WTC11 (cell line): Measurements from ENCODE around the gene PHF12. TPM values are rescaled to one million over a fixed set of nuclear protein-coding genes. Genes with fewer than 3 reads are reported as not detected.

Experiments used
- ATAC-seq: fragments of 200-7000 bp; cut with Tn5 transposase; 2 replicates; pipeline ENCODE4 v1.10.0; 2021; ENCODE audit warnings: mild to moderate bottlenecking, moderate library complexity
- CTCF ChIA-PET: fragments of 300-600 bp; sonication (Branson Sonifier 250); formaldehyde crosslinking; loops from one replicate; lab custom pipeline; 2021; ENCODE audit warnings: antibody characterized with exemption; lab: Charles Lee
- POLR2A ChIA-PET: fragments of 350-600 bp; sonication (Branson Sonifier 250); formaldehyde crosslinking; loops from one replicate; lab custom pipeline; 2021; ENCODE audit warnings: antibody characterized with exemption; lab: Charles Lee
- DNase-seq: peaks from one replicate; pipeline ENCODE4 v3.0.0; 2021; ENCODE audit warnings: low spot score
- H3K27ac Mint-ChIP-seq: 2 replicates; pipeline ENCODE4 v1.8.0; 2021; ENCODE audit warnings: mixed read lengths
- H3K27me3 Mint-ChIP-seq: 2 replicates; pipeline ENCODE4 v1.8.0; 2021; ENCODE audit warnings: low read depth, mild to moderate bottlenecking, moderate library complexity, mixed read lengths
- H3K36me3 Mint-ChIP-seq: 2 replicates; pipeline ENCODE4 v1.8.0; 2021; ENCODE audit warnings: mixed read lengths
- H3K4me1 Mint-ChIP-seq: 2 replicates; pipeline ENCODE4 v1.8.0; 2022; ENCODE audit warnings: mixed read lengths
- H3K4me3 Mint-ChIP-seq: 2 replicates; pipeline ENCODE4 v1.8.0; 2021; ENCODE audit warnings: mild to moderate bottlenecking, moderate library complexity, mixed read lengths
- H3K9me3 Mint-ChIP-seq: 2 replicates; pipeline ENCODE4 v1.8.0; 2021; ENCODE audit warnings: mixed read lengths
- ATF3 ChIP-seq: sonication (generic); formaldehyde crosslinking; conservative IDR thresholded peaks from 2 replicates; pipeline ENCODE4 v1.8.1; 2022; ENCODE audit warnings: mild to moderate bottlenecking, missing genetic modification reagents
- E2F4 ChIP-seq: sonication (generic); formaldehyde crosslinking; IDR thresholded peaks from 2 replicates; pipeline ENCODE4 v1.8.1; 2022; ENCODE audit warnings: low read depth, mild to moderate bottlenecking, moderate library complexity, missing genetic modification reagents, borderline replicate concordance
- FOXP1 ChIP-seq: sonication (generic); formaldehyde crosslinking; IDR thresholded peaks from 2 replicates; pipeline ENCODE4 v1.8.0; 2022; ENCODE audit warnings: missing genetic modification reagents, mild to moderate bottlenecking, moderate library complexity, borderline replicate concordance
- NR1H2 ChIP-seq: sonication (generic); formaldehyde crosslinking; IDR thresholded peaks from 2 replicates; pipeline ENCODE4 v1.9.0; 2021; ENCODE audit warnings: mild to moderate bottlenecking, moderate library complexity, missing genetic modification reagents
- RELA ChIP-seq: sonication (generic); formaldehyde crosslinking; IDR thresholded peaks from 2 replicates; pipeline ENCODE4 v1.8.1; 2022; ENCODE audit warnings: missing genetic modification reagents, mild to moderate bottlenecking, borderline replicate concordance
- SP1 ChIP-seq: sonication (generic); formaldehyde crosslinking; conservative IDR thresholded peaks from 2 replicates; pipeline ENCODE4 v1.8.1; 2022; ENCODE audit warnings: missing genetic modification reagents
- TEAD1 ChIP-seq: sonication (generic); formaldehyde crosslinking; IDR thresholded peaks from 2 replicates; pipeline ENCODE4 v1.8.0; 2022; ENCODE audit warnings: mild to moderate bottlenecking, missing genetic modification reagents
- ZBTB43 ChIP-seq: sonication (generic); formaldehyde crosslinking; IDR thresholded peaks from 2 replicates; pipeline ENCODE4 v1.8.1; 2023; ENCODE audit warnings: mild to moderate bottlenecking, missing genetic modification reagents
- ZNF138 ChIP-seq: sonication (generic); formaldehyde crosslinking; conservative IDR thresholded peaks from 2 replicates; pipeline ENCODE4 v1.8.1; 2022; ENCODE audit warnings: mild to moderate bottlenecking, moderate library complexity, missing genetic modification reagents
- ZNF219 ChIP-seq: sonication (generic); formaldehyde crosslinking; IDR thresholded peaks from 2 replicates; pipeline ENCODE4 v1.8.0; 2023; ENCODE audit warnings: missing genetic modification reagents, mild to moderate bottlenecking, borderline replicate concordance
- ZNF232 ChIP-seq: sonication (generic); formaldehyde crosslinking; IDR thresholded peaks from 2 replicates; pipeline ENCODE4 v1.8.0; 2022; ENCODE audit warnings: mild to moderate bottlenecking, missing genetic modification reagents
- ZNF263 ChIP-seq: sonication (generic); formaldehyde crosslinking; IDR thresholded peaks from 2 replicates; pipeline ENCODE4 v1.8.1; 2022; ENCODE audit warnings: low read depth, mild to moderate bottlenecking, moderate library complexity, missing genetic modification reagents
- ZNF423 ChIP-seq: fragments of 250-450 bp; sonication (Bioruptor Pico); IDR thresholded peaks from 2 replicates; pipeline ENCODE4 v2.1.2; 2022; ENCODE audit warnings: mild to moderate bottlenecking, moderate library complexity
- total RNA-seq: library from RNA; stranded (reverse); gene quantifications from 3 replicates; pipeline ENCODE4 v1.2.3, GENCODE V29; 2021
- TF ChIP-seq, protein P1 (sequence below): sonication (generic); formaldehyde crosslinking; conservative IDR thresholded peaks from 2 replicates; pipeline ENCODE4 v1.8.1; 2023; ENCODE audit warnings: mild to moderate bottlenecking, low read depth, missing genetic modification reagents, moderate library complexity
- TF ChIP-seq, protein P2 (sequence below): fragments of 250-450 bp; sonication (Bioruptor Pico); IDR thresholded peaks from 2 replicates; pipeline ENCODE4 v1.9.0; 2021; ENCODE audit warnings: mild to moderate bottlenecking
- TF ChIP-seq, protein P3 (sequence below): sonication (generic); formaldehyde crosslinking; IDR thresholded peaks from 2 replicates; pipeline ENCODE4 v1.8.0; 2022; ENCODE audit warnings: missing genetic modification reagents

PHF12 gene
- total RNA-seq, 1 experiment from 2014 or later: 69.8 TPM

DNA sequence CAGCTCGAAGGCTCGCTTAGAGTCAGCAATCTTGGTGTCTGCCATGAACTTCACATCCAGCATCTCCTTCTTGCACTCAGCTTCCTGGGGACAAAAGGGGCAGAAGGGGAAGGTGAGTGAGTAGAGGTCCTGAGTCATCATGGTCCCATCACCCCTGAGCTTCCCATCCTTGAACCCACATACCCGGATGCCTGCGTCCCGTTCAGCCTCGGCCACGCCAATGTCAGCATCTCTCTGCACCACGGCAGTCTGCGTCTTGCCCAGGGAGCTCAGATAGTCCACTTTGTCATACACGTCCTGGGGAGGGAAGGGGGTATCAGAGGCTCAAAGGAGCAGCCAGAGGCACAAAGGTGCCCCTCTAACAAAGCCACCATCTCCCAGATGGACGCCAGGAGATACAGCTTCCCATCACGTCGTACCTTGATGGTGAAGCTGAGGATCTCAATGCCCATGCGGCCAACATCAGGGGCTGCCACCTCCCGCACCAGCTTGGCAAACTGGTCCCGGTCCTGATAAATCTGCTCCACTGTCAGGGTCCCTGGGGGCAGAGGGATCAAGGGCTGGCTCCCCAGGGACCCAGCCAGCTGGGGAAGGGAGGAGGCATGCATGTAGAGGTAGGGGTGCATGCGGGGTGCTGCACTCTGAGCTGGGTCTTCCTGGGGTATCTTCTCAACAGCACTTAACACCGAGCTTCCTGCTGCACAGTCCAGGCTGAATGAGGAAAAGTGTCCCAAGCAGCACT lies 69.0 kb downstream of the PHF12 start (continued):
- TF ChIP-seq ZBTB43: no peak
- no peak for TF ChIP-seq SP1 (CRISPR knock-in tag)
- no peak for TF ChIP-seq TEAD1 (CRISPR knock-in tag)
- no peak for TF ChIP-seq ZNF138
- no peak for TF ChIP-seq RELA (CRISPR knock-in tag)
- TF ChIP-seq, protein P1, sequence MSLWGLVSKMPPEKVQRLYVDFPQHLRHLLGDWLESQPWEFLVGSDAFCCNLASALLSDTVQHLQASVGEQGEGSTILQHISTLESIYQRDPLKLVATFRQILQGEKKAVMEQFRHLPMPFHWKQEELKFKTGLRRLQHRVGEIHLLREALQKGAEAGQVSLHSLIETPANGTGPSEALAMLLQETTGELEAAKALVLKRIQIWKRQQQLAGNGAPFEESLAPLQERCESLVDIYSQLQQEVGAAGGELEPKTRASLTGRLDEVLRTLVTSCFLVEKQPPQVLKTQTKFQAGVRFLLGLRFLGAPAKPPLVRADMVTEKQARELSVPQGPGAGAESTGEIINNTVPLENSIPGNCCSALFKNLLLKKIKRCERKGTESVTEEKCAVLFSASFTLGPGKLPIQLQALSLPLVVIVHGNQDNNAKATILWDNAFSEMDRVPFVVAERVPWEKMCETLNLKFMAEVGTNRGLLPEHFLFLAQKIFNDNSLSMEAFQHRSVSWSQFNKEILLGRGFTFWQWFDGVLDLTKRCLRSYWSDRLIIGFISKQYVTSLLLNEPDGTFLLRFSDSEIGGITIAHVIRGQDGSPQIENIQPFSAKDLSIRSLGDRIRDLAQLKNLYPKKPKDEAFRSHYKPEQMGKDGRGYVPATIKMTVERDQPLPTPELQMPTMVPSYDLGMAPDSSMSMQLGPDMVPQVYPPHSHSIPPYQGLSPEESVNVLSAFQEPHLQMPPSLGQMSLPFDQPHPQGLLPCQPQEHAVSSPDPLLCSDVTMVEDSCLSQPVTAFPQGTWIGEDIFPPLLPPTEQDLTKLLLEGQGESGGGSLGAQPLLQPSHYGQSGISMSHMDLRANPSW (CRISPR knock-in tag): no peak

DNA sequence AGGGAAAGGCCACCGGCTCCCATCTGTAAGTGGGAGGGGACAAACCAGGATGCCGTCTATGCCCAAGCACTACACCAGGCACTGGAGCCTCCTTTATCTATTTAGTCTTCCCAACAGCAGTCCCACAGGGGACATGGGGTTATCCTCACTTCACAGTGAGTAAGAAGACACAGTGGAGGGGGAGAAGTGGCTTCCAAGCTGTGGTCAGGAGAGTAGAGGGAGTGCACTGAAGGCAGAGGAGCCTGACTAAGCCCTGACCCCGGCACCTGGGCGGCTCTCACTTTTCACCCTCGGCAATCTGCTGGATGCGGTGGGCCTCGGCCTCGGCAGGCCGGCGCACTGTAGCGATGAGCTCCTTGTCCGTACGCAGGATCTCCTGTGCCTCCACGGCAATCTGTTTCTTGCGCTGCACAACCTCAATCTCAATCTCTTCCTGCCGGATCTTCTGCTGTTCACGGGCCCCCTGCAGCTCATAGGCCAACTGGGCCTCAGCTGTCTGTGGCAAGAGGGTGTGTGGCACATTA lies 69.7 kb downstream of the PHF12 start:
- no peak for ATAC-seq
- no peaks in the 10 kb centered on the region; the same call in 1 of the 2 replicates for H3K27me3 Mint-ChIP-seq
- TF ChIP-seq ZNF423 (CRISPR knock-in tag) (no peak), NR1H2 (CRISPR knock-in tag) (no peak), ZNF232 (CRISPR knock-in tag) (no peak), ZNF263 (no peak), FOXP1 (CRISPR knock-in tag) (no peak), ZNF219 (CRISPR knock-in tag) (no peak), ATF3 (CRISPR knock-in tag) (no peak), E2F4 (CRISPR knock-in tag) (no peak)
- TF ChIP-seq, protein P2, sequence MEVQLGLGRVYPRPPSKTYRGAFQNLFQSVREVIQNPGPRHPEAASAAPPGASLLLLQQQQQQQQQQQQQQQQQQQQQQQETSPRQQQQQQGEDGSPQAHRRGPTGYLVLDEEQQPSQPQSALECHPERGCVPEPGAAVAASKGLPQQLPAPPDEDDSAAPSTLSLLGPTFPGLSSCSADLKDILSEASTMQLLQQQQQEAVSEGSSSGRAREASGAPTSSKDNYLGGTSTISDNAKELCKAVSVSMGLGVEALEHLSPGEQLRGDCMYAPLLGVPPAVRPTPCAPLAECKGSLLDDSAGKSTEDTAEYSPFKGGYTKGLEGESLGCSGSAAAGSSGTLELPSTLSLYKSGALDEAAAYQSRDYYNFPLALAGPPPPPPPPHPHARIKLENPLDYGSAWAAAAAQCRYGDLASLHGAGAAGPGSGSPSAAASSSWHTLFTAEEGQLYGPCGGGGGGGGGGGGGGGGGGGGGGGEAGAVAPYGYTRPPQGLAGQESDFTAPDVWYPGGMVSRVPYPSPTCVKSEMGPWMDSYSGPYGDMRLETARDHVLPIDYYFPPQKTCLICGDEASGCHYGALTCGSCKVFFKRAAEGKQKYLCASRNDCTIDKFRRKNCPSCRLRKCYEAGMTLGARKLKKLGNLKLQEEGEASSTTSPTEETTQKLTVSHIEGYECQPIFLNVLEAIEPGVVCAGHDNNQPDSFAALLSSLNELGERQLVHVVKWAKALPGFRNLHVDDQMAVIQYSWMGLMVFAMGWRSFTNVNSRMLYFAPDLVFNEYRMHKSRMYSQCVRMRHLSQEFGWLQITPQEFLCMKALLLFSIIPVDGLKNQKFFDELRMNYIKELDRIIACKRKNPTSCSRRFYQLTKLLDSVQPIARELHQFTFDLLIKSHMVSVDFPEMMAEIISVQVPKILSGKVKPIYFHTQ: no peak
- TF ChIP-seq, protein P3, sequence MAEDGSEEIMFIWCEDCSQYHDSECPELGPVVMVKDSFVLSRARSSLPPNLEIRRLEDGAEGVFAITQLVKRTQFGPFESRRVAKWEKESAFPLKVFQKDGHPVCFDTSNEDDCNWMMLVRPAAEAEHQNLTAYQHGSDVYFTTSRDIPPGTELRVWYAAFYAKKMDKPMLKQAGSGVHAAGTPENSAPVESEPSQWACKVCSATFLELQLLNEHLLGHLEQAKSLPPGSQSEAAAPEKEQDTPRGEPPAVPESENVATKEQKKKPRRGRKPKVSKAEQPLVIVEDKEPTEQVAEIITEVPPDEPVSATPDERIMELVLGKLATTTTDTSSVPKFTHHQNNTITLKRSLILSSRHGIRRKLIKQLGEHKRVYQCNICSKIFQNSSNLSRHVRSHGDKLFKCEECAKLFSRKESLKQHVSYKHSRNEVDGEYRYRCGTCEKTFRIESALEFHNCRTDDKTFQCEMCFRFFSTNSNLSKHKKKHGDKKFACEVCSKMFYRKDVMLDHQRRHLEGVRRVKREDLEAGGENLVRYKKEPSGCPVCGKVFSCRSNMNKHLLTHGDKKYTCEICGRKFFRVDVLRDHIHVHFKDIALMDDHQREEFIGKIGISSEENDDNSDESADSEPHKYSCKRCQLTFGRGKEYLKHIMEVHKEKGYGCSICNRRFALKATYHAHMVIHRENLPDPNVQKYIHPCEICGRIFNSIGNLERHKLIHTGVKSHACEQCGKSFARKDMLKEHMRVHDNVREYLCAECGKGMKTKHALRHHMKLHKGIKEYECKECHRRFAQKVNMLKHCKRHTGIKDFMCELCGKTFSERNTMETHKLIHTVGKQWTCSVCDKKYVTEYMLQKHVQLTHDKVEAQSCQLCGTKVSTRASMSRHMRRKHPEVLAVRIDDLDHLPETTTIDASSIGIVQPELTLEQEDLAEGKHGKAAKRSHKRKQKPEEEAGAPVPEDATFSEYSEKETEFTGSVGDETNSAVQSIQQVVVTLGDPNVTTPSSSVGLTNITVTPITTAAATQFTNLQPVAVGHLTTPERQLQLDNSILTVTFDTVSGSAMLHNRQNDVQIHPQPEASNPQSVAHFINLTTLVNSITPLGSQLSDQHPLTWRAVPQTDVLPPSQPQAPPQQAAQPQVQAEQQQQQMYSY (CRISPR knock-in tag): no peak
- CTCF ChIA-PET: interaction anchor here (1.4 to 1.9 kb wide), 4 partner anchors 33 to 155 kb away, joined by 3 to 12 read pairs (median 5); partner anchors contain the start of gene TLCD1
- H3K27ac Mint-ChIP-seq: no peak overlapping the region
- peaks cover 4% of the 10 kb centered on the region for H3K9me3 Mint-ChIP-seq
- no peak overlapping the region for H3K4me3 Mint-ChIP-seq
- POLR2A ChIA-PET: no interaction called here
- peaks cover 36% of the 10 kb centered on the region for H3K36me3 Mint-ChIP-seq
- H3K4me1 Mint-ChIP-seq: peaks cover 10% of the 10 kb centered on the region; the same call in 1 of the 2 replicates
- DNase-seq: no peak
